GM19239 (cell line): ENCODE data around the gene CCT7.
"Not testable (repeated sequence)": the region's sequence is repeated elsewhere in the genome, so short reads cannot be mapped to it uniquely, and the experiment has no call there.

Experiments used
- DNase-seq: peaks from one replicate; pipeline ENCODE4 v3.0.0; 2011; ENCODE audit warnings: low spot score; ENCODE audit not compliant: insufficient read length
- FAIRE-seq: peaks from 2 replicates; lab custom pipeline; 2011; peaks lifted over from hg19 to GRCh38; lab: Jason Lieb, UNC

Gene CCT7

GRCh38 chr2:73233932-73234832, at the start of gene CCT7:
TSS of gene CCT7 (plus strand) at chr2:73234308. CDS start at chr2:73234379, 71 bp downstream.
- DNase-seq (peak; percentile 73), FAIRE-seq (peak; percentile 92)

GRCh38 chr2:73185965-73186364, 48.1 kb upstream of the CCT7 start:
- DNase-seq (no peak), FAIRE-seq (no peak)

DNA sequence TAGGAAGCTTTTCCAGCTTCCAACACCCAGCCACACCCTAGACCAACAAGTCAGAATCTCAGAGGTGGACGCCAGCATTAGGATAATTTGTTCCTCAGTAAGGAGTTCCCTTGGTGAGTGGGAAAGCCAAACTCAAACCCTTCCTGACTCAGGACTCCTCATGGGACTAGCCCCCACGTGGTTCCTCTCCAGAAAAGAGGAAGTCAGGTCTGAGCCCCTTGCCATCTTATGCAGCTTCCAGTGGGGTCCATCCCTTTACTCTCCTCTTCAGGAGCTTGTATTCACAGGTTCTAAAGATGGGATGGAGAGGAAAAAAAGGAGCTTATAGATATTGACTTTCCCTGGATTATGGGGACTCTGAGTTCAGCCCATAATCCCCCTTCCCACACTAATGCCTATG, 46.6 kb upstream of the CCT7 start:
- FAIRE-seq (no peak), DNase-seq (no peak)

GRCh38 chr2:73197579-73197978, 36.5 kb upstream of the CCT7 start:
- FAIRE-seq (no peak), DNase-seq (no peak)

DNA sequence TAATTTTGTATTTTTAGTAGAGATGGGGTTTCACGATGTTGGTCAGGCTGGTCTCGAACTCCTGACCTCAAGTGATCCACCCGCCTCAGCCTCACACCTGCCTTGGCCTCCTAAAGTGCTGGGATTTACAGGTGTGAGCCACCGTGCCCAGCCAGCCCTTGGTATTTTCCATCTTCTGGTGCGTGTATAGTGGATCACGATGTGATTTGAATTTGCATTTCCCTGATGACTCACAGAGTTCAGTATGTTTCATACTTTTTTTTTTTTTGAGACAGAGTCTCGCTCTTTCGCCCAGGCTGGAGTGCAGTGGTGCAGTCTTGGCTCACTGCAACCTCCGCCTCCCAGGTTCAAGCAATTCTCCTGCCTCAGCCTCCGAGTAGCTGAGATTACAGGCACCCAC, 33.8 kb upstream of the CCT7 start:
- not testable (repeated sequence) for DNase-seq, FAIRE-seq

DNA sequence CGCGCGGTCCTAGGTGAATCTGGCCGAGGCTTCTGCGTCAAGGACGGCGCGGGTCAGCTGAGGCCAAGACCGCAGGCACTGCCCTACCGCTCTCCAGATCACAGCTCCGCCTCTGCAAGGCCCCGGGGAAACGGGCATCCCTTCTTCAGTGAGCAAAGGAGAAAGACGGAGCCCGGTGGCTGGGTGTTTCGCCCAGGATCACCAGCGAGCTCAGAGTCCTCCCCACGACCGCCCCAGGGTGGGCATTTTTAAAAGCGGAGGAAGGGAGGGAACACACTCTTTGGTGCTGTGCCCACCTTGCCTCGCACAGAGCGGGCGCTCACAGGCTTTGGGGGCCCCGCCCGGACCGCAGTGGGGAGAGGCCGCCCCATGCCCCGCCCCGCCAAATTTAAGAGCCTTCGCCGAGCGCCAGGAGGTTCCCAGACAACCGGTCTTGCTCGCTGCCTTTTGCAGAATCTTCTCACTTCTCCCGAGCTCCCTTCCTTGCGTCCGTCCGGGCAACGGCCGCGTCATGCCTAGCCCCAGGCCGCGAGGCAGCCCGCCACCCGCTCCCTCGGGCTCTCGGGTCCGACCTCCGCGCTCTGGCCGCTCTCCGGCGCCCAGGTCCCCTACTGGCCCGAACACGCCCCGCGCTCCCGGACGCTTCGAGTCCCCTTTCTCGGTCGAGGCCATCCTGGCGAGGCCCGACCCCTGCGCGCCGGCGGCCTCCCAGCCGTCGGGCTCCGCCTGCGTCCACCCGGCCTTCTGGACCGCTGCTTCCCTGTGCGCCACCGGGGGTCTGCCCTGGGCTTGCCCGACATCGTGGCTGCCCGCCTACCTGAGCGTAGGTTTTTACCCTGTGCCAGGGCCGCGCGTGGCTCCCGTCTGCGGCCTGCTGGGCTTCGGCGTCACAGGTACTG, 31.7 kb upstream of the CCT7 start, which contains the start of gene NOTO:
Gene NOTO, plus strand, starts transcription at position 419 of the 899 bp plus-strand sequence. Its CDS starts 93 bp downstream, at position 512.
- DNase-seq: no peak
- FAIRE-seq: no peak

- FAIRE-seq (no peak), DNase-seq (no peak)
Observed at GRCh38 chr2:73203055-73203681, 30.9 kb upstream of the CCT7 start.

GRCh38 chr2:73205611-73206010, 28.5 kb upstream of the CCT7 start:
- no peak for DNase-seq
- no peak for FAIRE-seq

DNA sequence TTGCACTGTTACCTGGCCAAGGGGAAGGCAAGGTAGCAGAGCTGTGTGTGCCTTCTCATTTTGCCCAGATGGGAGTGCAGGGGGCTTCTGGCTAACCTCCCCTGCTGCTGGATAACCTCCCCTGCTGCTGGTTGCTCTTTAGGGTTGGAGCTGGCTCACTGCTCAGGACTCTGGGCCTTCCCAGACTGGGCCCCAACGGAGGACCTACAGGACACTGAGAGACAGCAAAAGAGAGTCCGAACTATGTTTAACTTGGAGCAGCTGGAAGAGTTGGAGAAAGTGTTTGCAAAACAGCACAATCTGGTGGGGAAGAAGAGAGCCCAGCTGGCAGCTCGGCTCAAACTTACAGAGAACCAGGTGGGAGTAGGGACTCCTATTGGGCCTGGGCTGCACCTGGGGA, 25.9 kb upstream of the CCT7 start:
- no peak for DNase-seq
- FAIRE-seq: no peak

DNA sequence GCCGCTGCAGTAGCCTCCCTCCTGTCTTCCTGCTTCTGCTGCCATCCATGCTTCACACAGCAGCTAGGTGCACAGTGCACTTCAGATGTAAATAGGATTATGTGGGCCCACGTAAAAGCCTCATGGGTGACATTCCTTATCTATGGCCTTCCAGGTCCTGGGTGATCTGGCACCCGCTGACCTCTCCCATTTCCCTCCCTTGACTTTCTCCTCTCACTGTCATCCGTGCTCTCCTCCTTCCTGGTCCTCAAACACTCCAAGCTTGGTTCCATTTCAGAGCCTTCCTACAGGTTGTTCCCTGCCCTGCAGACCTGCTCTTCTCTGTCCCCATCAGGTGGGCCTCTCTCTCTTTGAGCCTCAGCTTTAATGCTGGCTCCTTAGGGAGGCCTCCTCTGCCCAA, 24.1 kb upstream of the CCT7 start:
- FAIRE-seq: no peak
- DNase-seq: no peak

- FAIRE-seq: no peak
- DNase-seq: no peak
Observed at GRCh38 chr2:73210696-73211095, 23.4 kb upstream of the CCT7 start.

DNA sequence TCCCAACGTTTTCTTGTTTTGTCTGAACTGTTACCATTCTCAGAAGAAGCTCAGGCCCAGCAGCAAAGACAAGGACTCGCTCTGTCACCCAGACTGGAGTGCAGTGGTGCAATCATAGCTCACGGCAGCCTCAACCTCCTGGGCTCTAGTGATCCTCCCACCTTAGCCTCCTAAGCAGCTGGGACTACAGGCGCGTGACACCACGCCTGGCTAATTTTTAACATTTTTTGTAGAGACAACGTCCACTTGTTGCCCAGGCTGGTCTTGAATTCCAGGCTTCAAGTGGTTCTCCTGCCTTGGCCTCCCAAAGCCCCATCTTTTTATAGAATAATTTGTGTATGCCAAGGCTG, 22.0 kb upstream of the CCT7 start:
- no peak for FAIRE-seq
- no peak for DNase-seq

DNA sequence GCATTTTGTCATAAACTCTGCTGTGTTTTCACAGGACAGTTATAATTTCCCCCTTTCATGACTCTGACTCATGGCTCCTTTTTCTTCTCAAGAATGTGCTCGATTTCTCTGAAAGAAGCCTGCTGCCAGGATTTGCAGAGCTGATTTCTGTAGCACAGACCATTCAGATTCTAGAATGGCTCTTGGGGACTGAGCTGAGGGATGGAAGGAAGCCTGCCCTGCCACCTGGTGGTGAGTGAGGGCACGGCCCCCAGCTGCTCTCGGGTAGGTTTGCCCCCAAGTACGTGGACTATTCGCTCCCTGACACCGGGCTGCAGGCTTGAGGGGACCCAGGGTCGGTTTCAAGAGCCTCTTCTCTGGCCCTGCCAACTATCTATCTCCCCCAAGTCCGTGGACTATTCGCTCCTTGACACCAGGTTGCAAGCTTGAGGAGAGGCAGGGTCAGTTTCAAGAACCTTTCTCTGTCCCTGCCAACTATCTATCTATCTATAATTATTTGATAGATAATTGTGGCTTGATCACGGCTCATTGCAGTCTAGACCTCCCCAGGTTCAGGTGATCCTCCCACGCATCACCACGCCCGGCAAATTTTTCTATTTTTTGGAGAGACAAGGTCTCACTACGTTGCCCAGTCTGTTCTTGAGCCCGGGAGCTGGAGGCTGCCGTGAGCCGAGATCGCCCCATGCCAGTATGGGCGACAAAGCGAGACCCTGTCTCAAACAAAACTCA, 21.5 kb upstream of the CCT7 start:
- peak; percentile 71 for DNase-seq
- peak; percentile 73 for FAIRE-seq

DNA sequence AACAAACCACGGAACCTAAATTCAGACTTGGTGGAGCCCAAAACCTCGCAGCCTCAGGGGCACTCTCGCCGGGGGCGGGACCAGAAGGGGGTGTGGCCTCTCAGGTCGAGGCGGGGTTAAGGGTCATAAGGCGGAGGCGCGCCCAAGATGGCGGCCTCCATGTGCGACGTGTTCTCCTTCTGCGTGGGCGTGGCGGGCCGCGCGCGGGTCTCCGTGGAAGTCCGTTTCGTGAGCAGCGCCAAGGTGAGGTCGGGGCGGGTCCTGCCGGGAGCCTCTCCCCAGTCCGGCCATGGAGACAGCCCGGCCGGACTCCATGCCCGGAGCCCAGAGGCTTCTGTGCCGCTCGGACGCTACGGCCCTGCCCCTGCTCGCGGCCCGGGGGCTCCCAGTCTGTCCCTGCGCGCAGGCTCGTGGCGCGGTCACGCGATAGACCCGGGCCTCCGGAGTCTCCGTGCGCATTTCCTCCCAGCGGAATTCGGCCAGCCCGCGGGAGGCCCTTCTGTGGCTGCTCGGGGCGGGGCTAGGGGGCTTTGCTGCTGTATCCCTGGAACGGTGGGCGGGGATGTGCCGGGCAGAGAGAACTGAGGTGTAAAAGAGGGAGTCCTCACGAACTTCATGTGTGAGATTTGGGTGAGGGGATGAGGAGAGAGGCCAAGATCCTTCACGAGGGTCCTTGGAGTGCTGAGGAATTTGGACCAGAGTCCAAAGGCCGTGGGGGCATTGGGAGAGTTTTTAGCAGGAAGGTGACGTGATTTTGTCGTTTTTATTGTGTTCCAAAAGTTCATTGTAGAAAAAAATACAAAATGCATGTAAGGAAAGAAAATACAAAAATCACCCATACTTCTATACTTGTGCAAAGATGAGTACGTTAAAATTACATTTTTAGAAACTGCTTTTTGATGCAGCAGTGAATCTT, 19.7 kb upstream of the CCT7 start, which contains the start of gene SMYD5:
Gene SMYD5, plus strand, starts transcription at position 126 of the 916 bp plus-strand sequence. Its CDS starts 22 bp downstream, at position 148.
- FAIRE-seq: peak; percentile 77
- peak; percentile 82 for DNase-seq

DNA sequence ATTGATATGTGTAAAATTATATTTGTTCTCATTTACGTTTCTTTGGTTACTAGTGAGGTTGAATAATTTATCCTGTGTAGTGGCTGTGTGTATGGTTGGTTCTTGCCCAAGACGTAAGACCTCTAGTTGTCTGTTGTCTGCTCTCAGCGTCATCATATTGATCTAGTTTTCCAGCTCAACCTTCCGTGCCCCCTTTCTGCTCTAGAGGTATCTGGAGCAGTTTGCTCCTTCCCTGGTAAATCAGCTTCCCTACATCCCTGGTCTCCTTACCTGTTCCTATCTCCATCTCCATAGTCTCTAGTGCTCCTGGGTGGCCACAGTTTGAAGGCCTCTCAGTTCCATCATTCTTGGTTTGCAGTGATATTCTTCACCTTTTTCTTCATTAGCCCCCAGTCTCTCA, 18.9 kb upstream of the CCT7 start:
- DNase-seq (no peak), FAIRE-seq (no peak)

GRCh38 chr2:73217160-73217559, 16.9 kb upstream of the CCT7 start:
- FAIRE-seq (no peak), DNase-seq (no peak)

DNA sequence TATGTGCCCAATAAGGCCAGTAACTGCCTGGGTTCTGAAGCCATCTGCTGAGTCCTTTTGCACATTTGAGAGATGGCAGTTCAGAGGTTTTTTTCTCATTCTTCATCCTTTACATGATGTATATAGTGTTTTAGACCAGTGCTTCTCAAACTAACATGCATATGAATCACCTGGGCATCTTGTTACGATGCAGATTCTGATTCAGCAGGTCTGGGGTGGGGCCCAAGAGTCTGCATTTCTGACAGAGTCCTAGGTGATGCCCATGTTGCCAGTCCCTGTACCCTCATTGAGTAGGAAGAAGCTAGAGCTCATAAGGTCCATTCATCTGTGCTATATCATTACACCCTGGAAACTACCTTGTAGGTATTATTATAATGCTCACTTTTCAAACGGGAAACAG, 16.3 kb upstream of the CCT7 start:
- FAIRE-seq: no peak

GRCh38 chr2:73218298-73218697, 15.8 kb upstream of the CCT7 start:
- no peak for FAIRE-seq
- no peak for DNase-seq

More for the DNA sequence above, 16.3 kb upstream of the CCT7 start:
- no peak for DNase-seq

- DNase-seq: no peak
- no peak for FAIRE-seq
Observed at GRCh38 chr2:73223821-73224220, 10.3 kb upstream of the CCT7 start.
